Measurements from ENCODE around the gene XAB2.

DNA sequence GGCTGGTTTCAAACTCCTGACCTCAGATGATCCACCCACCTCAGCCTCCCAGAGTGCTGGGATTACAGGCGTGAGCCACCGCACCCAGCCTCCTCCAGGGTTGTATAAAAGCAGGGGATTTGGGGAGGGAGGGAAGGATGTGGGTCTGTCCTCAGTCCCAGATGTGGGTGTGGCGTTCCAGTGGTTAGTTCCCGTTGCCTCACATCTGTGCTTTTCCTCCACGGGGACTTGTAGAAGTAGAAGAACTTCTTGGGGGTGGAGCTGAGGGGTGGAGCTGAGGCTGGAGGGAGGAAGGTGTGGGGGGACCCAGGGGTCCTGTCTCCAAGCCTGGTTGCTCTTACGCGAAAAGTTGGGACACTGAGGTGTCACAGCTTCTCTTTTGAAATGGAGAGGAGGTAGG lies 47.0 kb upstream of the XAB2 start:
- TF ChIP-seq POLR2A (IDR thresholded peaks at IDR 0.05) (no peak), EP300 (IDR thresholded peaks at IDR 0.05) (no peak)

Measured in ovary (tissue), 1 donor.